Measurements from ENCODE around the gene SMG7. TPM values are rescaled to one million over a fixed set of nuclear protein-coding genes. Genes with fewer than 3 reads are reported as not detected.

The SMG7 gene
- total RNA-seq, 1 donor from 2014 or later, result 66.2 TPM

GRCh38 chr1:183456826-183457225, 15.5 kb upstream of the SMG7 start:
- H3K27ac Mint-ChIP-seq (ENCODE audit: unreplicated experiment), result no peak overlapping the region
- no peak for TF ChIP-seq CTCF (IDR thresholded peaks at IDR 0.05; ENCODE audit: partially characterized antibody, unreplicated experiment)
- no peaks in the 10 kb centered on the region for H3K36me3 Mint-ChIP-seq (ENCODE audit: unreplicated experiment)
- no peak overlapping the region for H3K4me3 Mint-ChIP-seq (ENCODE audit: unreplicated experiment)
- no peaks in the 10 kb centered on the region for H3K27me3 Mint-ChIP-seq (ENCODE audit: unreplicated experiment)
- no peaks in the 10 kb centered on the region for H3K4me1 Mint-ChIP-seq (ENCODE audit: low read depth, unreplicated experiment)
- DNase-seq, result no peak
- no peaks in the 10 kb centered on the region for H3K9me3 Mint-ChIP-seq (ENCODE audit: unreplicated experiment)

- no peak for DNase-seq
- Mint-ChIP-seq H3K27ac (ENCODE audit: unreplicated experiment) (no peak overlapping the region), H3K36me3 (ENCODE audit: unreplicated experiment) (no peaks in the 10 kb centered on the region), H3K27me3 (ENCODE audit: unreplicated experiment) (no peaks in the 10 kb centered on the region), H3K4me3 (ENCODE audit: unreplicated experiment) (no peak overlapping the region), H3K9me3 (ENCODE audit: unreplicated experiment) (no peaks in the 10 kb centered on the region), H3K4me1 (ENCODE audit: low read depth, unreplicated experiment) (no peaks in the 10 kb centered on the region)
- TF ChIP-seq CTCF (IDR thresholded peaks at IDR 0.05; ENCODE audit: partially characterized antibody, unreplicated experiment), result no peak
Observed at GRCh38 chr1:183457449-183457848, 14.8 kb upstream of the SMG7 start.

- TF ChIP-seq CTCF (IDR thresholded peaks at IDR 0.05; ENCODE audit: partially characterized antibody, unreplicated experiment), result no peak
- Mint-ChIP-seq H3K27me3 (ENCODE audit: unreplicated experiment) (no peaks in the 10 kb centered on the region), H3K4me1 (ENCODE audit: low read depth, unreplicated experiment) (no peaks in the 10 kb centered on the region), H3K9me3 (ENCODE audit: unreplicated experiment) (peaks cover 1% of the 10 kb centered on the region), H3K27ac (ENCODE audit: unreplicated experiment) (no peak overlapping the region), H3K36me3 (ENCODE audit: unreplicated experiment) (no peaks in the 10 kb centered on the region), H3K4me3 (ENCODE audit: unreplicated experiment) (no peak overlapping the region)
- DNase-seq, result no peak
Observed at GRCh38 chr1:183460596-183460995, 11.7 kb upstream of the SMG7 start.

- Mint-ChIP-seq H3K4me1 (ENCODE audit: low read depth, unreplicated experiment) (no peaks in the 10 kb centered on the region), H3K4me3 (ENCODE audit: unreplicated experiment) (no peak overlapping the region), H3K9me3 (ENCODE audit: unreplicated experiment) (peaks cover 2% of the 10 kb centered on the region), H3K27me3 (ENCODE audit: unreplicated experiment) (no peaks in the 10 kb centered on the region), H3K27ac (ENCODE audit: unreplicated experiment) (no peak overlapping the region), H3K36me3 (ENCODE audit: unreplicated experiment) (no peaks in the 10 kb centered on the region)
- no peak for DNase-seq
- no peak for TF ChIP-seq CTCF (IDR thresholded peaks at IDR 0.05; ENCODE audit: partially characterized antibody, unreplicated experiment)
Observed at GRCh38 chr1:183461350-183461749, 10.9 kb upstream of the SMG7 start.

- no peaks in the 10 kb centered on the region for H3K27me3 Mint-ChIP-seq (ENCODE audit: unreplicated experiment)
- no peaks in the 10 kb centered on the region for H3K4me1 Mint-ChIP-seq (ENCODE audit: low read depth, unreplicated experiment)
- peaks cover 2% of the 10 kb centered on the region for H3K9me3 Mint-ChIP-seq (ENCODE audit: unreplicated experiment)
- no peak overlapping the region for H3K4me3 Mint-ChIP-seq (ENCODE audit: unreplicated experiment)
- no peaks in the 10 kb centered on the region for H3K36me3 Mint-ChIP-seq (ENCODE audit: unreplicated experiment)
- no peak for DNase-seq
- no peak for TF ChIP-seq CTCF (IDR thresholded peaks at IDR 0.05; ENCODE audit: partially characterized antibody, unreplicated experiment)
- H3K27ac Mint-ChIP-seq (ENCODE audit: unreplicated experiment), result no peak overlapping the region
Observed at GRCh38 chr1:183463566-183463965, 8.7 kb upstream of the SMG7 start.
